ENCODE results near the gene TUBGCP3. TPM values are rescaled to one million over a fixed set of nuclear protein-coding genes. Genes with fewer than 3 reads are reported as not detected.

The TUBGCP3 gene
- total and polyA plus RNA-seq, 11 donors: 6.0 to 23.5 (median 15.6) TPM

DNA sequence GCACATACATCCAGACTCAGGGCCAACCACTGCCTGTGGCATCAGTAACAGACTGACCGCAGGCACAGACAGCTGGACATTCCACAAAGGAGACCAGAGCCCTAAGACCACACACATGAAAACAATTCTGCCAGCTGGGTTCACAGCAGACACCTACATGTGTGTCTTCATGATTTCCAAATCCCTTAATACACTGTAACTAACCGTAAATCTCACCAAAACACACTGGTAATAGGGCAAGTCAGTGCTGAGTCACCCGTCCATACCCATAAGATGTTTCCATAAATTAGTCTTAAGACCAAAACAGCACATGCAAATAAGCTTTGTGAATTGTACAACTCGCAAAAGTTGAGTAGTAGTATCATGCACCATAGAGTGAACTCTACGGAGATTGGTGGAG lies 65.4 kb downstream of the TUBGCP3 start:
- Histone ChIP-seq H3K27ac (no peak overlapping the region), H3K9me3 (no peaks in the 10 kb centered on the region), H3K27me3 (no peaks in the 10 kb centered on the region), H3K4me3 (no peak overlapping the region), H3K36me3 (peaks cover 3 to 88% (median 75%) of the 10 kb centered on the region in 9 donors), H3K4me1 (no peaks in the 10 kb centered on the region)
- TF ChIP-seq POLR2A (IDR thresholded peaks at IDR 0.05): no peak
- 93 to 96% (median 96%) methylated on average over 5 of the region's 5 CpGs for WGBS, 4 donors
- DNase-seq (no peak), ATAC-seq (no peak)
- intact Hi-C loops (cut with DNase I): no loop called here

GRCh38 chr13:112521073-112521685 lies 66.8 kb downstream of the TUBGCP3 start:
- H3K36me3 ChIP-seq: peaks cover 3 to 97% (median 89%) of the 10 kb centered on the region in 9 donors
- intact Hi-C loops (cut with DNase I): no loop called here
- 92 to 97% (median 93%) methylated on average over 3 of the region's 3 CpGs for WGBS, 4 donors

GRCh38 chr13:112519517-112520060 lies 68.4 kb downstream of the TUBGCP3 start:
- peaks cover 3 to 100% (median 97%) of the 10 kb centered on the region in 9 donors for H3K36me3 ChIP-seq
- DNase-seq (no peak), ATAC-seq (no peak)
- no peaks in the 10 kb centered on the region for H3K4me1 ChIP-seq
- TF ChIP-seq POLR2A (IDR thresholded peaks at IDR 0.05) (no peak), CTCF (IDR thresholded peaks at IDR 0.05) (no peak)
- H3K4me3 ChIP-seq: no peak overlapping the region
- no peaks in the 10 kb centered on the region for H3K27me3 ChIP-seq
- intact Hi-C loops (cut with DNase I): loop anchor here in 4 of 10 donors (10.0 kb wide), 1 partner anchor 85 kb away; no protein-coding TSS in a partner anchor
- H3K9me3 ChIP-seq: no peaks in the 10 kb centered on the region
- H3K27ac ChIP-seq: no peak overlapping the region
- 96 to 99% (median 98%) methylated on average over 19 to 20 of the region's 20 CpGs for WGBS, 4 donors

More at GRCh38 chr13:112521073-112521685, 66.8 kb downstream of the TUBGCP3 start:
- Histone ChIP-seq H3K9me3 (no peaks in the 10 kb centered on the region), H3K27me3 (no peaks in the 10 kb centered on the region), H3K27ac (no peak overlapping the region), H3K4me3 (no peak overlapping the region), H3K4me1 (no peaks in the 10 kb centered on the region)
- DNase-seq: no peak
- TF ChIP-seq POLR2A (IDR thresholded peaks at IDR 0.05) (no peak), CTCF (IDR thresholded peaks at IDR 0.05) (no peak)
- ATAC-seq: no peak

GRCh38 chr13:112516218-112516617 lies 71.7 kb downstream of the TUBGCP3 start:
- Histone ChIP-seq H3K27ac (no peak overlapping the region), H3K4me3 (no peak overlapping the region), H3K27me3 (no peaks in the 10 kb centered on the region), H3K9me3 (no peaks in the 10 kb centered on the region), H3K4me1 (no peaks in the 10 kb centered on the region), H3K36me3 (peaks cover 3 to 98% (median 87%) of the 10 kb centered on the region in 9 donors)
- no peak for DNase-seq
- TF ChIP-seq CTCF (IDR thresholded peaks at IDR 0.05): no peak
- no peak for TF ChIP-seq POLR2A (IDR thresholded peaks at IDR 0.05)
- no peak for ATAC-seq
- WGBS, 4 donors: 94 to 98% (median 96%) methylated on average over 13 of the region's 13 CpGs
- intact Hi-C loops (cut with DNase I): loop anchor here in 4 of 10 donors (10.0 kb wide), 1 partner anchor 89 kb away; no protein-coding TSS in a partner anchor
